ENCODE measurements around the gene GPRC5D. TPM values are rescaled to one million over a fixed set of nuclear protein-coding genes. Genes with fewer than 3 reads are reported as not detected.

GPRC5D gene
- total and polyA plus RNA-seq, 9 of the 15 experiments (the other 6 are each of a cell fraction or from before 2014, with no cell fraction given), result 1.0 to 1.1 TPM; not detected in 7

- TF ChIP-seq BCLAF1 (IDR thresholded peaks at IDR 0.05; ENCODE audit: borderline replicate concordance in 1 of 2, control insufficient read depth in 1 of 2, low read depth in 2 of 2, low read length in 1 of 2) (no peak), EP400 (IDR thresholded peaks at IDR 0.05) (peak; percentile 34; the same call in 1 of the 2 replicates), HDAC1 (IDR thresholded peaks at IDR 0.05) (no peak), ATF7 (IDR thresholded peaks at IDR 0.05) (peak; percentile 68; the same call in 1 of the 2 replicates), SRSF7 (optimal IDR thresholded peaks at IDR 0.05; ENCODE audit: low read depth, low read length) (no peak), ZNF212 (CRISPR knock-in tag; IDR thresholded peaks at IDR 0.05) (no peak), ZBTB9 (CRISPR knock-in tag; IDR thresholded peaks at IDR 0.05) (no peak), ELF4 (CRISPR knock-in tag; IDR thresholded peaks at IDR 0.05) (no peak), RFX7 (CRISPR knock-in tag; IDR thresholded peaks at IDR 0.05) (no peak), PYGO2 (tag; IDR thresholded peaks at IDR 0.05) (no peak), MCM3 (IDR thresholded peaks at IDR 0.05) (no peak), HIVEP1 (CRISPR knock-in tag; IDR thresholded peaks at IDR 0.05) (no peak), ZNF511 (CRISPR knock-in tag; IDR thresholded peaks at IDR 0.05) (no peak), FOXM1 (IDR thresholded peaks at IDR 0.05; ENCODE audit: low read depth) (no peak), FOXM1 (CRISPR knock-in tag; IDR thresholded peaks at IDR 0.05; ENCODE audit: low read depth) (no peak), MED1 (CRISPR knock-in tag; IDR thresholded peaks at IDR 0.05; ENCODE audit: borderline replicate concordance) (no peak)
- TF ChIP-seq, protein P1, sequence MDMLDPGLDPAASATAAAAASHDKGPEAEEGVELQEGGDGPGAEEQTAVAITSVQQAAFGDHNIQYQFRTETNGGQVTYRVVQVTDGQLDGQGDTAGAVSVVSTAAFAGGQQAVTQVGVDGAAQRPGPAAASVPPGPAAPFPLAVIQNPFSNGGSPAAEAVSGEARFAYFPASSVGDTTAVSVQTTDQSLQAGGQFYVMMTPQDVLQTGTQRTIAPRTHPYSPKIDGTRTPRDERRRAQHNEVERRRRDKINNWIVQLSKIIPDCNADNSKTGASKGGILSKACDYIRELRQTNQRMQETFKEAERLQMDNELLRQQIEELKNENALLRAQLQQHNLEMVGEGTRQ (CRISPR knock-in tag; IDR thresholded peaks at IDR 0.05), result peak; percentile 83
- TF ChIP-seq, protein P2, sequence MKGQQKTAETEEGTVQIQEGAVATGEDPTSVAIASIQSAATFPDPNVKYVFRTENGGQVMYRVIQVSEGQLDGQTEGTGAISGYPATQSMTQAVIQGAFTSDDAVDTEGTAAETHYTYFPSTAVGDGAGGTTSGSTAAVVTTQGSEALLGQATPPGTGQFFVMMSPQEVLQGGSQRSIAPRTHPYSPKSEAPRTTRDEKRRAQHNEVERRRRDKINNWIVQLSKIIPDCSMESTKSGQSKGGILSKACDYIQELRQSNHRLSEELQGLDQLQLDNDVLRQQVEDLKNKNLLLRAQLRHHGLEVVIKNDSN (CRISPR knock-in tag; IDR thresholded peaks at IDR 0.05), result peak; percentile 94
- TF ChIP-seq, protein P3, sequence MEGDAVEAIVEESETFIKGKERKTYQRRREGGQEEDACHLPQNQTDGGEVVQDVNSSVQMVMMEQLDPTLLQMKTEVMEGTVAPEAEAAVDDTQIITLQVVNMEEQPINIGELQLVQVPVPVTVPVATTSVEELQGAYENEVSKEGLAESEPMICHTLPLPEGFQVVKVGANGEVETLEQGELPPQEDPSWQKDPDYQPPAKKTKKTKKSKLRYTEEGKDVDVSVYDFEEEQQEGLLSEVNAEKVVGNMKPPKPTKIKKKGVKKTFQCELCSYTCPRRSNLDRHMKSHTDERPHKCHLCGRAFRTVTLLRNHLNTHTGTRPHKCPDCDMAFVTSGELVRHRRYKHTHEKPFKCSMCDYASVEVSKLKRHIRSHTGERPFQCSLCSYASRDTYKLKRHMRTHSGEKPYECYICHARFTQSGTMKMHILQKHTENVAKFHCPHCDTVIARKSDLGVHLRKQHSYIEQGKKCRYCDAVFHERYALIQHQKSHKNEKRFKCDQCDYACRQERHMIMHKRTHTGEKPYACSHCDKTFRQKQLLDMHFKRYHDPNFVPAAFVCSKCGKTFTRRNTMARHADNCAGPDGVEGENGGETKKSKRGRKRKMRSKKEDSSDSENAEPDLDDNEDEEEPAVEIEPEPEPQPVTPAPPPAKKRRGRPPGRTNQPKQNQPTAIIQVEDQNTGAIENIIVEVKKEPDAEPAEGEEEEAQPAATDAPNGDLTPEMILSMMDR (IDR thresholded peaks at IDR 0.05 in 2 of 3, conservative IDR thresholded peaks at IDR 0.05 in 1 of 3; ENCODE audit: insufficient read depth in 2 of 3, low read depth in 1 of 3, low read length in 3 of 3), result no peak
Observed at GRCh38 chr12:12927211-12928079, 24.5 kb downstream of the GPRC5D start (continued).
